GM19328 (cell line): Measurements from ENCODE around the gene SLC51A.
"Not testable (repeated sequence)": the region's sequence is repeated elsewhere in the genome, so short reads cannot be mapped to it uniquely, and the experiment has no call there.

Experiments
- ATAC-seq: cut with Tn5 transposase; IDR thresholded peaks from one replicate; pipeline ENCODE4 v1.9.1; 2021; ENCODE audit warnings: mild to moderate bottlenecking, moderate library complexity; ENCODE audit not compliant: unreplicated experiment

Gene SLC51A

GRCh38 chr3:196216089-196216564, at the start of gene SLC51A:
SLC51A (plus strand) TSS chr3:196216534; CDS start chr3:196216713, 179 bp downstream.
- no peak for ATAC-seq

DNA sequence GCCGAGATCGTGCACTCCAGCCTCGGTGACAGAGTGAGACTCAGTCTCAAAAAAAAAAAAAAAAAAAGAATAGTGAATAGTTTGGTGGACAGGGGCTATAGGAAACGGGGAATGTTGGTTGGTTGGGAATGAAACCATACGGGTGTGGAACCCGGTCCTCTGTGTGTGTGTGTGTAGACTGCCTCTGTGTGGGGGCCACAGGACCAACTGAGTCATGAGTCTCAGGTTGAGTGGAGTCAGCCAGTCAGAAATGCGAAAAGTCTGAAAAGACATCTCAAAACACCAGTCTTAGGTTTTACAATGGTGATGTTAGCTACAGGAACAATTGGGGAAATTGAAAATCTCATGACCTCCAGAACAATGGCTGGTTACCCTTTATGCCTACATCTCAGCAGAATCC, 49.6 kb upstream of the SLC51A start:
- no peak for ATAC-seq

GRCh38 chr3:196168808-196169391, 47.4 kb upstream of the SLC51A start:
- ATAC-seq: no peak

DNA sequence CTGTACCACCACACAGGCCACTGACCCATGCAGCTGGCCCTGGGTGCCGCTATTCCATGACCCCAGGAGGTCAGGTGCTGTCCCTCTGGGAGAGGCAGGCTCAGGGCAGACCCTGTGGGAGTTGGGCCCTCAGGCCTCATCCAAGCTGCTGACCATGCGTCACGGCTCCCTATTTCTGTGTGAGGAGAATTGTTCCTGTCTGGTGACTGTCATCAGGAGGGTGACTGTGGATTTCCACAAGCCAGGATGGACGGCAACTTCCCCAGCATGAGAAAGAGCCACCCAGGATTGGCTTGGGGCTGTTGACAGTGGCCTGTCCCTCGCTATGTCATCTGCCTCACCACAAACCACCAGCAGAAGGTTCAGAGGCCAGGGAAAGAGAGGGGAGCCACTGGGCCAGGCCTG, 46.5 kb upstream of the SLC51A start:
- no peak for ATAC-seq

- ATAC-seq: not testable (repeated sequence)
Observed at GRCh38 chr3:196170296-196170695, 46.0 kb upstream of the SLC51A start.

DNA sequence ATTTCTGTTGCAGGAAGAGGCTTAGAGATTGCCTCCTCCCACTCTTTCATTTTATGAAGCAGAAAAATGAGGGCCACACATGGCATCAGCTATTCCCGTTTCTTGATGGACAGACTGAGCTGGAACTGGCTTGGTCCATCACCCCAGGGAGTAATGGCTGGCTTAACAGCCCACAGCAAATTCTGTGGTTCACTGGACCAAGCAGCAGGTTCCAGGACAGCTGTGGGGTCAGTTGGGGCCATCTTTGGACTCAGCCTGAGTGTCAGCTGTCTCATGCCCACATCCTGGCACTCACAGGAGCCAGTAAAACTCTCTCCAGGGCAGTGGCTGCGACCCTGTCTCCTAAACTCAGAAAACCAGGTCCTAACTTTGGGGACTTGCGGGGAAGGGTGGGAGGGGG, 41.7 kb upstream of the SLC51A start:
- no peak for ATAC-seq

DNA sequence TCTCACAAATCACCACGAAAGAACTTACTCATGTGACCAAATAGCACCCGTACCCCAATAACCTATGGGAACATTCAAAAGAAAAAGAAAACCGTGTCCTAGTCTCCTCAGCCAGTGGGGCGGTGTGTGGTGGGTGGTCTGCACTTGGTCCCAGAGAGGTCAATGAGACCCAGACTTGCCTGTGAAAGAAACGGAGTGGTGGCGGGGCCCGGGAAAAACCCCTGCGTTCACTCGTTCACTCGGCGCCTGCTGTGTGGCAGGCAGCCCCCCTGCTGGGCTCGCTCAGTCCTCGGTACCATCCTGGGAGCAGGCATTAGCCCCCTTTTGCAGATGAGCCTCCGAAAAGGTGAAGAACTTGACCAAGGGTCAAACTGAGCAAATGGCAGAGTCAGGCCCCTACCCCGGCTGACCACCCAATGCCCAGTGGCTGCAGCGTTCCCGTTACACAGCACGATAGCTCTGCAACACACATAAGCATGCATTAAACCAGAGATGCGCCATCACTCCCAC, 41.2 kb upstream of the SLC51A start:
- ATAC-seq: no peak

DNA sequence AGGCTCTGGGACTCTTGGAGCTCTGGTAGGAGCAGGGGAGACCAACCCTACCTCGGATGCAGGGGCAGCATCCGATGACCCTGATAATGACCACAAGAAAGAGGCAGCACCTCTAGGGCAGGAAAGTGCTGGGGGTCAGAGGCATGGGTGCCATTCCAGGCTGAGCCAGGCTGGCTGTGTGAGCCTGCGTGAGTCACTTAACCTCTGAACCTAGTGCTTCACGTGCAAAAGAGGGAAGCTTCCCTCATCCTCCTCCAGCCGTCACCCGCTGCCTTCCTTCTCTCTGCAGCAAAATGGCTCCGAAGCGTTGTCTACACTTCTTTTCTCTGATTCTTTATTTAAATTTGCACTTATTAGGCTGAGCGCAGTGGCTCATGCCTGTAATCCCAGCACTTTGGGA, 40.6 kb upstream of the SLC51A start:
- no peak for ATAC-seq

DNA sequence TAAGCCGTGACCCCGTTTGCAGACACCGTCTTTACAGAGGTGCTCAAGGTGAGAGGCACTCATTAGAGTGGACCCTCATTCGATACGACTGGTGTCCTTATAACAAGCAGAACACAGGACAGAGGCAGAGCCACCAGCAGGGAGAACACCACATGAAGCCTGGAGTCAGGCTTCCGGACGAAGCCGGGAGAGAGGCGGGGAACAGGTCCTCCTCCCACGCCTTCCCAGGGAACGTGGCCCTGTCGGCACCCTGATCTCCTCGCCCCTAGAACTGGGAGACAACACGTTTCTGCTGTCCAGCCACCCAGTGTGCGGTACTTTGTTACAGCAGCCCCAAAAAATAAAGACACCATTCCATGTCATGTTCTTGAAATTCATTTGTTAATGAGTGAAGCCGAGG, 38.8 kb upstream of the SLC51A start:
- ATAC-seq: no peak

GRCh38 chr3:196177967-196178366, 38.4 kb upstream of the SLC51A start:
- no peak for ATAC-seq

- no peak for ATAC-seq
Observed at GRCh38 chr3:196178993-196179379, 37.3 kb upstream of the SLC51A start.

DNA sequence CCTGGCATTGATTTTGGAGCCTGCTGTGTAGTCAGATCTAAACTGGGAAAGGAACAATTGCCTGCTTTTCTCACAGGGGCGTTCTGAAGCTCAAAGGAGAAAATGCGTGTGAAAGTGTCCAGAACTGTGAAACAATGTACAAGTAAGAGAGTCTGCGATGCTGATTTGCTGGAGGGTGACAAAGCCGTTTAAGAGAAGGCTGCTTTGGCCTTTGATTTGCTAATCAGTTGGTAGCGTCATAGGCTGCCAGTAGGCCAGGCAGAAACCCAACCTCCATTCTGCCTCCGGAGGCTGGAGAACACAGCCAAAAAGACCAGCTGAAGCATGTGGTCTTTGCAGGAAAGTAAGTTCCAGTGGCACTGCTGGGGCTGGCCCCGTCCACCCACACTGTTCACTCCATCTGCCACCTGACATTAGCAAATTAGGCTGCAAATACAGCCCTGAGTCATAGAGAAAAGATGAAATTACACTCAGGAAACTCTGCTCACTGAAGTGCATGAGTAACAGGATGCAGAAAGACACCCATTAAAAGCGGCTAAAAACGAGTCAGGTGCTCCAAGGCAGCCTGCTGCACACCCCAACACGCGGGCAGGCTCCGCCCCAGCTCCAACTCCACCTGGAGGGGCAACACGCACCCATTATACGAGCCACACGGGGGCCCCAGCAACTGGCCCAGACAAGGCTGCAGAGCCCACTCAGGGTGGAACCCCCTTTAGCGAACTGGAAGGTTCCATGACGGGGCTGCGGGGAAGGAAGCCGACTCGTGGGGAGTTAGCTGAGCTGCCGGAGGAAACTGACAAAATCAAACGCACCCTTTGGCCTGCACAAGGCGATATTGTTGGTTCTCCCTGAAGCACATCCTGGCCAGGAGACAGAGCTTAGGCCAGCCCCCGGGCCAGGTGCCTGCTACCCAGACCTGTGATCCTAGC, 36.7 kb upstream of the SLC51A start:
- peak; percentile 62 for ATAC-seq

GRCh38 chr3:196180346-196180745, 36.0 kb upstream of the SLC51A start:
- no peak for ATAC-seq

GRCh38 chr3:196181127-196181546, 35.2 kb upstream of the SLC51A start:
- ATAC-seq: no peak

DNA sequence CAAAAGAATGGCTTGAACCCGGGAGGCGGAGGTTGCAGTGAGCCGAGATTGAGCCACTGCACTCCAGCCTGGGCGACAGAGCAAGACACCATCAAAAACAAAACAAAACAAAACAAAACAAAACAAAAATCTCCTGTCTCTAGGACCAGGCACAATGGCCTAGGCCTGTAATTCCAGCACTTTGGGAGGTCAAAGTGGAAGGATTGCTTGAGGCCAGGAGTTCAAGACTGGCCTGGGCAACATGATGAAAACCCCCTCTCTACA, 32.2 kb upstream of the SLC51A start:
- not testable (repeated sequence) for ATAC-seq

GRCh38 chr3:196184881-196185280, 31.5 kb upstream of the SLC51A start:
- no peak for ATAC-seq

- ATAC-seq: no peak
Observed at GRCh38 chr3:196186651-196187573, 29.4 kb upstream of the SLC51A start.

- ATAC-seq: no peak
Observed at GRCh38 chr3:196189566-196190347, 26.6 kb upstream of the SLC51A start.

DNA sequence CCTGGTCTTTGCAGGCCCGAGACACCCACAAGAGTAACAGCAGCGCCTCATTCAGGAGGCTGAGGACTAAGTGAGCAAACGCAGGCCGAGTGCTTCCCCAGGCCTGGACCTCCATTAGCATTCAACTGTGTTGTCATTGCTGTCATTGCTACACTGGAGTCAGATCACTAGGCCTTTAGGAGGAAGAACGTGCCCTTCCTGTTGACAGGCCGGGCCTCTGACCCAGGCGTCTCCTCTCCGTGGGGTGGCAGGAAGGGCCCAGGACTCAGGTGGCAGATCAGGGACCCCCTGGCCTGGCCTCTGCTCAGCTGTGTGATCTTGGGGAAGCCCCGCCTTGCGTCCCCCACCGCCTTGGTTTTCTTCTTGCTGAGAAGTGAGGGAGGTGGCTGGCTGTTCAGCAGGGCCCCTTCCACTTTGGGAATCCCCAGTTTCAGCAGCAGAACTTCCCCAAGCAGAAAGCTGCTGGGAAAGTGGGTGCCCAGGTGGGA, 24.3 kb upstream of the SLC51A start:
- no peak for ATAC-seq

DNA sequence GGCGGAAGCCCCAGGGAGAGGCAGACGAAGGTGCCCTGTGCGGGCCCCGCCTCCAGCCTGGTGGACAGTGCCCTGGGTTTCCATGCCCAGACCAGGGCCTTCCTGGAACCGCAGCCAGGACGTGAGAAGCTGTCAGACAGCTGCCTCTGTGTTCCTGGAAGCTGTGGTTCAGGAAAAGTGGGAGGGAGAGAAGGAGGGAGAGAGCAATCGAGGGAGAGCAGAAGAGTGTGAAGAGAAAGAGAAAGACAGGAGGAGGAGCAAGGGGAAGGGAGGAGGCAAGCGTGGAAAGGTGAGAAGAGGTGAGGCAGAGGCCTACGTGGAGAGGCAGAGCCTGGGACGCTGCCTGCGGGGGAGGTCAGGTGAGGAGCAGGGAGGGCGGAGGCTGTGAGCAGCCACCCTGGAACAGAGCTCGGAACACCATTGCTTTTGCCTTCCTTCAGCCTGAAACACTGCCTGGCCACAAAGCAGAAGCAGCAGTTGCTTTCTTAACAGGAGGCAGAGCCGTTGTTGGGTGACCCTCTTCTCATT, 23.7 kb upstream of the SLC51A start:
- ATAC-seq: no peak
